Liver (tissue), 9 donors: Measurements from ENCODE around the gene SASH1. TPM values are rescaled to one million over a fixed set of nuclear protein-coding genes. Genes with fewer than 3 reads are reported as not detected.

Source experiments
- DNase-seq: peaks from one replicate; pipeline ENCODE4 v3.0.0-alpha.2; 2017; ENCODE audit warnings: low spot score
- H3K27ac ChIP-seq, 2 donors: one replicate each; pipeline ENCODE4 v1.7.0; 2013; ENCODE audit warnings: inconsistent platforms in 2 of 2, low read length in 2 of 2, control low read depth in 1 of 2, low read depth in 1 of 2, mild to moderate bottlenecking in 1 of 2
- H3K27me3 ChIP-seq, 4 donors: one replicate each; pipeline versions ENCODE4 v1.6.1 to v1.7.0; 2013; ENCODE audit warnings: low read length in 3 of 4, inconsistent platforms in 1 of 4, mild to moderate bottlenecking in 1 of 4, moderate library complexity in 1 of 4; ENCODE audit not compliant: control insufficient read depth in 4 of 4, insufficient read depth in 4 of 4
- H3K36me3 ChIP-seq, 4 donors: one replicate each; pipeline versions ENCODE4 v1.6.1 to v1.7.0; 2013; ENCODE audit warnings: low read length in 3 of 4, mild to moderate bottlenecking in 3 of 4, low read depth in 1 of 4, moderate library complexity in 1 of 4; ENCODE audit not compliant: control insufficient read depth in 4 of 4, insufficient read depth in 3 of 4
- H3K4me1 ChIP-seq, 4 donors: one replicate each; pipeline versions ENCODE4 v1.6.1 to v1.7.0; 2013; ENCODE audit warnings: low read length in 3 of 4, mild to moderate bottlenecking in 3 of 4, moderate library complexity in 1 of 4; ENCODE audit not compliant: control insufficient read depth in 4 of 4, insufficient read depth in 4 of 4
- H3K4me3 ChIP-seq, 3 donors: one replicate each; pipeline versions ENCODE4 v1.6.1 to v1.7.0; 2013; ENCODE audit warnings: low read length in 3 of 3, control low read depth in 1 of 3, low read depth in 1 of 3, mild to moderate bottlenecking in 1 of 3
- H3K9ac ChIP-seq, 2 donors: one replicate each; pipeline ENCODE4 v1.7.0; 2013; ENCODE audit warnings: low read length in 2 of 2, mild to moderate bottlenecking in 2 of 2, moderate library complexity in 2 of 2, control low read depth in 1 of 2, low read depth in 1 of 2
- H3K9me3 ChIP-seq, 4 donors: one replicate each; pipeline versions ENCODE4 v1.6.1 to v1.7.0; 2013; ENCODE audit warnings: low read length in 3 of 4; ENCODE audit not compliant: control insufficient read depth in 4 of 4
- CTCF ChIP-seq: fragments of 150-350 bp; IDR thresholded peaks from 2 replicates; pipeline ENCODE4 v1.5.1; 2017; ENCODE audit warnings: improper control_type of control experiment, low read depth, low read length; ENCODE audit not compliant: missing input control
- FOXA1 ChIP-seq: IDR thresholded peaks from 2 replicates; pipeline ENCODE4 v1.6.1; 2016; ENCODE audit warnings: antibody characterized with exemption
- FOXA2 ChIP-seq: IDR thresholded peaks from 2 replicates; pipeline ENCODE4 v1.6.1; 2016; ENCODE audit warnings: antibody characterized with exemption
- GABPA ChIP-seq, 2 donors: IDR thresholded peaks in 1 of 2; conservative IDR thresholded peaks in 1 of 2; 2 replicates each; pipeline ENCODE4 v1.6.1; 2016; ENCODE audit warnings: antibody characterized with exemption in 2 of 2, mild to moderate bottlenecking in 1 of 2, moderate library complexity in 1 of 2
- HNF4A ChIP-seq, 2 donors: conservative IDR thresholded peaks; 2 replicates each; pipeline ENCODE4 v1.6.1; 2016; ENCODE audit warnings: antibody characterized with exemption in 2 of 2, mild to moderate bottlenecking in 2 of 2
- HNF4G ChIP-seq: IDR thresholded peaks from 2 replicates; pipeline ENCODE4 v1.6.1; 2016; ENCODE audit warnings: antibody characterized with exemption
- JUND ChIP-seq, 2 donors: IDR thresholded peaks; 2 replicates each; pipeline ENCODE4 v1.6.1; 2016; ENCODE audit warnings: antibody characterized with exemption in 2 of 2
- MAX ChIP-seq: IDR thresholded peaks from 2 replicates; pipeline ENCODE4 v1.6.1; 2016; ENCODE audit warnings: antibody characterized with exemption
- NR2F2 ChIP-seq: IDR thresholded peaks from 2 replicates; pipeline ENCODE4 v1.6.1; 2016; ENCODE audit warnings: antibody characterized with exemption
- RAD21 ChIP-seq, 2 donors: IDR thresholded peaks; 2 replicates each; pipeline ENCODE4 v1.6.1; 2016; ENCODE audit warnings: antibody characterized with exemption in 2 of 2, mild to moderate bottlenecking in 2 of 2
- SP1 ChIP-seq: IDR thresholded peaks from 2 replicates; pipeline ENCODE4 v1.6.1; 2018; ENCODE audit warnings: antibody characterized with exemption, mild to moderate bottlenecking
- YY1 ChIP-seq: IDR thresholded peaks from 2 replicates; pipeline ENCODE4 v1.6.1; 2016; ENCODE audit warnings: antibody characterized with exemption, mild to moderate bottlenecking
- WGBS: extraction: QIAGEN DNeasy Blood & Tissue Kit; methylation state at CpG from one replicate; pipeline ENCODE4 v1.1.7; 2013; 5-methylcytosine and 5-hydroxymethylcytosine counted together
- polyA plus RNA-seq, 2 donors: library from polyadenylated mRNA; stranded (reverse) in 1 of 2; unstranded in 1 of 2; fragments of 200-250 nt in 1 of 2; fragments of >200 nt in 1 of 2; fragmentation: Nextera tagmentation in 1 of 2; extraction: Ambion mirVana in 1 of 2; gene quantifications; one replicate each; pipeline versions ENCODE4 v1.2.1 to v1.2.3, GENCODE V29; 2013 to 2015
- total RNA-seq, 2 donors: library from RNA; depleted of rRNA; stranded (reverse); fragments of >200 nt; gene quantifications; one replicate each; pipeline ENCODE4 v1.2.3, GENCODE V29; 2014
- donor health status: healthy.
- donor health status: healthy.
- donor health status: healthy.
- donor health status: healthy.
- donor health status: healthy.

The SASH1 gene
- total and polyA plus RNA-seq, 4 donors: 3.5 to 16.4 (median 7.6) TPM

GRCh38 chr6:148347441-148348054 lies 4.9 kb downstream of the SASH1 start:
- no peaks in the 10 kb centered on the region for H3K9me3 ChIP-seq
- 66% methylated on average over 4 of the region's 4 CpGs for WGBS
- H3K27me3 ChIP-seq: no peaks in the 10 kb centered on the region
- H3K9ac ChIP-seq: no peak overlapping the region
- TF ChIP-seq FOXA1: no peak
- TF ChIP-seq YY1: no peak
- TF ChIP-seq RAD21 (IDR thresholded peaks at IDR 0.05): no peak
- TF ChIP-seq HNF4G: no peak
- no peak for DNase-seq
- H3K27ac ChIP-seq: no peak overlapping the region
- H3K4me3 ChIP-seq: no peak overlapping the region
- H3K36me3 ChIP-seq: no peaks in the 10 kb centered on the region
- H3K4me1 ChIP-seq: peaks cover 2 to 13% (median 9%) of the 10 kb centered on the region in 4 donors

DNA sequence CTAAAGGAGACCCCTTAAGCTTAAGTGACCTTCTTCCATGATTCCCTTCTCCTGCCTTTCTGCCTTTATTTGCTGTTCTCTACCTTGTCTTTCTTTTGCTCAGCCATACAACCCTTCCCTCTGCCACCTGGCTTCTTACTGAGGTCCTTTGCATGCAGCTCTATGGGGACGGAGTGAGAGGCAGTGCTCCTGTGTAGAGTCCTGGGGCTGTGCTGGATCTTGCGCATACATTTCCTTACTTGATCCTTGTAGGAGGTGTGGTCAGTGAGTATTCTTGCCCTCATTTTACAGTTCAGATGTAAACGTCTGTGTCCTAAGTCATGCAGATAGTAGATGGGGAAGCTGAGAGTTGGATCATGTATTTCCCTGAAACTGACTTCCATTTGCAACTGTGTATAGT lies 5.7 kb downstream of the SASH1 start:
- WGBS: 88% methylated on average over 3 of the region's 3 CpGs
- no peaks in the 10 kb centered on the region for H3K27me3 ChIP-seq
- no peak overlapping the region for H3K4me3 ChIP-seq
- no peak overlapping the region for H3K9ac ChIP-seq
- TF ChIP-seq FOXA1 (no peak), SP1 (no peak), GABPA (IDR thresholded peaks at IDR 0.05 in 1 of 2, conservative IDR thresholded peaks at IDR 0.05 in 1 of 2) (no peak), FOXA2 (no peak), JUND (IDR thresholded peaks at IDR 0.05) (no peak), MAX (no peak), RAD21 (IDR thresholded peaks at IDR 0.05) (no peak), CTCF (no peak)
- H3K9me3 ChIP-seq: no peaks in the 10 kb centered on the region
- H3K4me1 ChIP-seq: peaks cover 2 to 13% (median 9%) of the 10 kb centered on the region in 4 donors
- H3K27ac ChIP-seq: no peak overlapping the region
- no peaks in the 10 kb centered on the region for H3K36me3 ChIP-seq
- DNase-seq: no peak

GRCh38 chr6:148348778-148349177 lies 6.1 kb downstream of the SASH1 start:
- H3K27ac ChIP-seq: no peak overlapping the region
- H3K36me3 ChIP-seq: no peaks in the 10 kb centered on the region

More at GRCh38 chr6:148348778-148349177, 6.1 kb downstream of the SASH1 start:
- Histone ChIP-seq H3K27me3 (no peaks in the 10 kb centered on the region), H3K4me3 (no peak overlapping the region), H3K4me1 (peaks cover 2 to 9% (median 6%) of the 10 kb centered on the region in 4 donors), H3K9ac (no peak overlapping the region), H3K9me3 (no peaks in the 10 kb centered on the region)
- no peak for DNase-seq
- TF ChIP-seq NR2F2: no peak
- no peak for TF ChIP-seq HNF4A (conservative IDR thresholded peaks at IDR 0.05)
- TF ChIP-seq RAD21 (IDR thresholded peaks at IDR 0.05): no peak
- TF ChIP-seq FOXA2: no peak
- TF ChIP-seq MAX: no peak
- TF ChIP-seq JUND (IDR thresholded peaks at IDR 0.05): no peak
- 86% methylated on average over 10 of the region's 10 CpGs for WGBS
